HG03439 (cell line): ENCODE results near the gene MICAL2.

Experiments
- ATAC-seq: cut with Tn5 transposase; IDR thresholded peaks from one replicate; pipeline ENCODE4 v1.9.1; 2021; ENCODE audit warnings: mild to moderate bottlenecking, moderate library complexity; ENCODE audit not compliant: unreplicated experiment

Gene MICAL2

DNA sequence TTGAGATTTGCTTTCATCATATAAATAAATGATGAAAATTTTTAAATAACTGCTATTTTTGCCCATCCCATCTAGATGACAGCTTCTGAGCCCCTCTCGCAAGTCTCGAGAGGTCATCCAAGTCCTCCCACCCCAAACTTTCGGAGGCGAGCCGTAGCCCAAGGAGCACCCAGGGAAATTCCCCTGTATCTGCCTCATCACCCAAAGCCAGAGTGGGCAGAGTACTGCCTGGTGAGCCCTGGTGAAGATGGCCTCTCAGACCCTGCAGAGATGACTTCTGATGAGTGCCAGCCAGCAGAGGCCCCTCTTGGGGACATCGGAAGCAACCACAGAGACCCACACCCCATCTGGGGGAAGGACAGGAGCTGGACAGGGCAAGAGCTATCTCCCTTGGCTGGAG, 183.1 kb downstream of the MICAL2 start:
- ATAC-seq: no peak

DNA sequence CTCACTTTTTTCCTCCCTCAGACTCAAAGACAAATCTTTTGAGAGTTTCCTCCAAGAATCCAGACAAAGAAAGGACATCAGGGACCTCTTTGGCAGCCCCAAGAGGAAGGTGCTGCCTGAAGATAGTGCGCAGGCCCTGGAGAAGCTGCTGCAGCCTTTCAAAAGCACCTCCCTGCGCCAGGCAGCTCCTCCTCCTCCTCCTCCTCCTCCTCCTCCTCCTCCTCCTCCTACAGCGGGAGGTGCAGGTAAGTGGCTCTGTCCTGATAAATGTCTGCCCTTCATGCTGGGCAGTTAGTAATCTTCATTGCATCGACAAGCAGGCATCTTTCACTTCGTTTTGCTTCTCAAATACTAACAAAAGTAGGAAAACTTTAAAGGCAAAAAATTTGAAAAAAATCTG, 184.2 kb downstream of the MICAL2 start:
- ATAC-seq: no peak

DNA sequence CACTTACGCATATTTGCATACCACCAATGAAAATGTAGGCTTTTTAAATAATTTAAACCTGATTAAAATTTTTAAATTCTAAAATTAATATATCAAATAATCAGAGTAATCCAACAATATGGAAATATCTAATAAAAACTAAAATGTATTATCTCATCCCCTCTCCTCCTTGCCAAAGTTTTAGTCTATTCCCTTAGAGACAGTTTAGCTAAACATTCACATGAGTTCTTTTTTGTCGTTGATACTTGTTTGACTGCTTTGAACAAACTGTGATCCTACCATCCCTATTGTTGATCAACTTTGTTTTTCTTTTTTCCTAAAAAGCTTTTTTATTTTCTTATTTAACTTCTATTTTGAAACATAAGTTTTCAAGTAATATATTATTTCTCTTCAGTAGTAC, 185.6 kb downstream of the MICAL2 start:
- no peak for ATAC-seq

DNA sequence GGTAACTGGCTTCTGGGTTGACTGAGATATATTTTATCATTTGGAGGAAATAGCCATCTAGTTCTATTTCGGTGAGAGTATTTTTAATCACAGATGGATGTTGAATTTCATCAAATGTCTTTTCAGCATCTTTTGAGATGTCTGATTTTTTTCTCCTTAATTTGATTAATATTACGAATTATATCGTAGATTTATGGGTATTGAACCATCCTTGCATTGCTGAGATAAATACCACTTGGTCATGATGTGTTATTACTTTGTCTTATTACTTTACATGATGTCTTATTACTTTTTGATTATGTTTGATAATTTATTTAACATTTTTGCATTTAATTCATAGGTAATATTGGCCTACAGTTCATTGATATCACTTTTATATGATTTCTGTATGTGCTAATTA, 188.2 kb downstream of the MICAL2 start:
- no peak for ATAC-seq

DNA sequence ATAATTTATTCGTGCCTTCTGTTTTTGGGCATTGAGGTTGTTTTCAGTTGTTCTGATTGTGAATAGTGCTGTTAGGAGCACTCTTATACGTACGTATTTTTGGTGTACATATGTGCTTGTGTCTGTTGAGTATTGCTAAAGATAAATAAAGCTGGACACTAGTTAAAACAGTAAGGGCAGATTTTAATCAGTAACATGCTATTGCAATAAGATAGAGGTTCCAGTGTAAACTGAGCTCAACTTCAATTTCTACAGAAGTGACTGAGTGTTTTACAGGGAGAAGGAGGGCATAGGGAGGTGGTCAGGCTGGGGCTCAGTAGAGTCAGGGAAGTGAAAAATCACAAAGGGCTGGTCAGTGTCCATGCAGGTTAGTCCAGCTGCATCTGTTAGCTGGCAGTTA, 191.0 kb downstream of the MICAL2 start:
- ATAC-seq: no peak

DNA sequence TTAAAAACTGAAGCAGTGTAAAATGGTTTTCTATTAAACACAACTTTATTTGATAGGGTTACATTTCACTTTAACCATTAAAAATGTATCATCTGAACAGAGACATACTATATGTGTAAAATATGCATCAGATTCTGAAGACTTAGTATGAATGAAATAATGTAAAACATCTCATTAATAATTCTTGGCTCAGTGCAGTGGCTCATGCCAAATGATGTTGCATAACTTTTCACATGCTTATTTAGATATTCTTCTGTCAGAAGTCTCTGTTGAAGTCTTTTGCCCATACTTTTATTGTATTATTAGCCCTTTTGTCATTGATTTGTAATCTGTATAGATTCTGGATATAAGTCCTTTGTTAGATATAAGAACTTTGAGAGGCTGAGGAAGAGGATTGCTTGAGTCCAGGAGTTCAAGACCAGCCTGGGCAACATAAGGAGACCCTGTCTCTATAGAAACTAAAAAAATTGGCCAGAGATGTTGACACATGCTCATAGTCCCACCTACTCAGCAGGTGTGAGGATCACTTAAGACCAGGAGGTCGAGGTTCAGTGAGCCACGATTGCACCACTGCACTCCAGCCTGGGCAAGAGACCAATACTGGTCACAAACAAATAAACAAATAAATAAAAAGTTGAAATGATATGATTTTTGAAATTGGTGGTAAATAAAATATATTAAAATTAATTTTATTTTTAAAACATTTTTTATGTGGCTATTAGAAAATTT, 193.2 kb downstream of the MICAL2 start:
- no peak for ATAC-seq

DNA sequence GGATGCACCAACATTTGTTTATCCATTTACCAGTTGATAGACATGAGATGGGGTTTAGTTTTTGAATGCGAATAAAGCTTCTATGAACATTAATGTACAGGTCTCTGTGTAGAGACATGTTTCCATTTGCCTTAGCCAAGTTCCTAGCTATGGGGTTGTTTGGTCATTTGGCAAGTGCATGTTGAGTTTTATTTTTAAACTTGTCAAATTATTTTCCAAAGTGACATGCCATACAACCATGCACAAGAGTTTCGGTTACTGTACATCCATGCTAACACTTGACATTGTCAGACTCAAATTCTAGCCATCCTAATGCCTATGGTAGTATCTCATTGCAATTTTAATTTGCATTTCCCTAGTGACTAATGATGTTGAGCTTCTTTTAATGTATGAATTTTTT, 196.4 kb downstream of the MICAL2 start:
- ATAC-seq: no peak

DNA sequence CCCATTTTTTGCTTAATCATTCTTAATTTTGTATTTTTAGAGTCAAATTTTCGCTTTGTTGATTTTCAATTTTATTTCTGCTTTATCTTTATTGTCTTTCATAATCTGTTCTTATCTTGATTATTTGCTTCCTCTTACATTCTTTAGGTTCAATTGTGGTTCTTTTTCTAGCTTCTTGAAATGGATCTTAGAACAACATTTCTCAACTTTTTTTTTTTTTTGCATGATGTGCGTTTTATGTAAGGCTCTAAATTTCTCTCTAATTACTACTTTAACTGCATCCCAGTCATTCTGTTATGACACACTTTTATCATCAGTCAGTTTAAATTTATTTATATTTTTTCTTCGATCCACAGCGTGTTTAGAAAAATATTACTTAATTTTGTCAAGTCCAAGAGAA, 201.7 kb downstream of the MICAL2 start:
- ATAC-seq: no peak
